ENCODE data around the gene CFAP221. TPM values are rescaled to one million over a fixed set of nuclear protein-coding genes. Genes with fewer than 3 reads are reported as not detected.

The CFAP221 gene
- total RNA-seq, 2 experiments from 2014 or later, result not detected

- DNase-seq, result no peak
- no peaks in the 10 kb centered on the region for H3K4me1 Mint-ChIP-seq (ENCODE audit: low read depth)
- Histone ChIP-seq H3K4me1 (ENCODE audit: insufficient read depth, low read length) (no peaks in the 10 kb centered on the region), H3K4me3 (ENCODE audit: low read length) (no peak overlapping the region), H3K27ac (ENCODE audit: low read depth in 1 of 2, low read length in 2 of 2) (no peak overlapping the region), H3K36me3 (ENCODE audit: insufficient read depth, low read length) (no peaks in the 10 kb centered on the region), H3K27me3 (ENCODE audit: control insufficient read depth in 1 of 2, insufficient read depth in 2 of 2, low read length in 2 of 2) (no peaks in the 10 kb centered on the region), H3K9me3 (ENCODE audit: control insufficient read depth in 1 of 2, insufficient read depth in 1 of 2, low read length in 2 of 2) (peaks cover 0 to 11% of the 10 kb centered on the region in 2 experiments)
- no peaks in the 10 kb centered on the region for H3K36me3 Mint-ChIP-seq (ENCODE audit: low read depth)
- H3K27me3 Mint-ChIP-seq, result peaks cover 36% of the 10 kb centered on the region
- no peaks in the 10 kb centered on the region for H3K9me3 Mint-ChIP-seq
- H3K4me3 Mint-ChIP-seq, result no peak overlapping the region
- CTCF ChIA-PET, result no interaction called here
- intact Hi-C loops (cut with DNase I, micrococcal nuclease), result no loop called here
- POLR2A ChIA-PET, result no interaction called here
- ATAC-seq (ENCODE audit: poor library complexity), result no peak
- no peak overlapping the region for H3K27ac Mint-ChIP-seq
- TF ChIP-seq, protein P1, sequence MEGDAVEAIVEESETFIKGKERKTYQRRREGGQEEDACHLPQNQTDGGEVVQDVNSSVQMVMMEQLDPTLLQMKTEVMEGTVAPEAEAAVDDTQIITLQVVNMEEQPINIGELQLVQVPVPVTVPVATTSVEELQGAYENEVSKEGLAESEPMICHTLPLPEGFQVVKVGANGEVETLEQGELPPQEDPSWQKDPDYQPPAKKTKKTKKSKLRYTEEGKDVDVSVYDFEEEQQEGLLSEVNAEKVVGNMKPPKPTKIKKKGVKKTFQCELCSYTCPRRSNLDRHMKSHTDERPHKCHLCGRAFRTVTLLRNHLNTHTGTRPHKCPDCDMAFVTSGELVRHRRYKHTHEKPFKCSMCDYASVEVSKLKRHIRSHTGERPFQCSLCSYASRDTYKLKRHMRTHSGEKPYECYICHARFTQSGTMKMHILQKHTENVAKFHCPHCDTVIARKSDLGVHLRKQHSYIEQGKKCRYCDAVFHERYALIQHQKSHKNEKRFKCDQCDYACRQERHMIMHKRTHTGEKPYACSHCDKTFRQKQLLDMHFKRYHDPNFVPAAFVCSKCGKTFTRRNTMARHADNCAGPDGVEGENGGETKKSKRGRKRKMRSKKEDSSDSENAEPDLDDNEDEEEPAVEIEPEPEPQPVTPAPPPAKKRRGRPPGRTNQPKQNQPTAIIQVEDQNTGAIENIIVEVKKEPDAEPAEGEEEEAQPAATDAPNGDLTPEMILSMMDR (IDR thresholded peaks at IDR 0.05), result no peak
Measured at GRCh38 chr2:119574864-119575263, 30.6 kb downstream of the CFAP221 start.

GRCh38 chr2:119575439-119575838 lies 31.2 kb downstream of the CFAP221 start:
- H3K27me3 ChIP-seq (ENCODE audit: control insufficient read depth in 1 of 2, insufficient read depth in 2 of 2, low read length in 2 of 2), result no peaks in the 10 kb centered on the region
- H3K36me3 ChIP-seq (ENCODE audit: insufficient read depth, low read length), result no peaks in the 10 kb centered on the region
- no peak overlapping the region for H3K27ac Mint-ChIP-seq
- CTCF ChIA-PET, result no interaction called here
- H3K9me3 ChIP-seq (ENCODE audit: control insufficient read depth in 1 of 2, insufficient read depth in 1 of 2, low read length in 2 of 2), result peaks cover 0 to 11% of the 10 kb centered on the region in 2 experiments
- H3K27ac ChIP-seq (ENCODE audit: low read depth in 1 of 2, low read length in 2 of 2), result no peak overlapping the region
- ATAC-seq (ENCODE audit: poor library complexity) (no peak), DNase-seq (no peak)
- H3K27me3 Mint-ChIP-seq, result peaks cover 36% of the 10 kb centered on the region
- no peak overlapping the region for H3K4me3 Mint-ChIP-seq
- H3K4me1 Mint-ChIP-seq (ENCODE audit: low read depth), result no peaks in the 10 kb centered on the region
- H3K4me1 ChIP-seq (ENCODE audit: insufficient read depth, low read length), result no peaks in the 10 kb centered on the region
- no peaks in the 10 kb centered on the region for H3K36me3 Mint-ChIP-seq (ENCODE audit: low read depth)
- intact Hi-C loops (cut with DNase I, micrococcal nuclease), result no loop called here
- H3K4me3 ChIP-seq (ENCODE audit: low read length), result no peak overlapping the region
- no peaks in the 10 kb centered on the region for H3K9me3 Mint-ChIP-seq
- POLR2A ChIA-PET, result no interaction called here
- TF ChIP-seq, protein P1 (IDR thresholded peaks at IDR 0.05), result no peak

- ATAC-seq (ENCODE audit: poor library complexity), result no peak
- intact Hi-C loops (cut with DNase I, micrococcal nuclease), result no loop called here
- Mint-ChIP-seq H3K4me3 (no peak overlapping the region), H3K27me3 (peaks cover 32% of the 10 kb centered on the region), H3K36me3 (ENCODE audit: low read depth) (no peaks in the 10 kb centered on the region), H3K9me3 (peaks cover 6% of the 10 kb centered on the region), H3K4me1 (ENCODE audit: low read depth) (no peaks in the 10 kb centered on the region), H3K27ac (no peak overlapping the region)
- Histone ChIP-seq H3K4me1 (ENCODE audit: insufficient read depth, low read length) (no peaks in the 10 kb centered on the region), H3K27me3 (ENCODE audit: control insufficient read depth in 1 of 2, insufficient read depth in 2 of 2, low read length in 2 of 2) (no peaks in the 10 kb centered on the region), H3K9me3 (ENCODE audit: control insufficient read depth in 1 of 2, insufficient read depth in 1 of 2, low read length in 2 of 2) (peaks cover 0 to 3% of the 10 kb centered on the region in 2 experiments), H3K4me3 (ENCODE audit: low read length) (no peak overlapping the region), H3K36me3 (ENCODE audit: insufficient read depth, low read length) (no peaks in the 10 kb centered on the region), H3K27ac (ENCODE audit: low read depth in 1 of 2, low read length in 2 of 2) (no peak overlapping the region)
- no peak for DNase-seq
- ChIA-PET CTCF (no interaction called here), POLR2A (no interaction called here)
- TF ChIP-seq, protein P1 (IDR thresholded peaks at IDR 0.05), result no peak
Measured at GRCh38 chr2:119579424-119580295, 35.4 kb downstream of the CFAP221 start.

All from CD4-positive, alpha-beta T cell (primary cell).